HepG2 (cell line): ENCODE results near the gene ADAD2. TPM values are rescaled to one million over a fixed set of nuclear protein-coding genes. Genes with fewer than 3 reads are reported as not detected.

Experiments
- CBX1 ChIP-seq: IDR thresholded peaks from one replicate; pipeline ENCODE4 v1.6.1; 2016; ENCODE audit warnings: antibody characterized with exemption, low read depth
- HDAC1 ChIP-seq: sonication (generic); formaldehyde crosslinking; IDR thresholded peaks from 2 replicates; pipeline ENCODE4 v1.5.1; 2020; ENCODE audit warnings: mild to moderate bottlenecking, missing genetic modification reagents
- HMGA1 ChIP-seq: sonication (generic); formaldehyde crosslinking; conservative IDR thresholded peaks from 2 replicates; pipeline ENCODE4 v1.4.0; 2020; ENCODE audit warnings: missing genetic modification reagents
- ISX ChIP-seq: sonication (generic); formaldehyde crosslinking; conservative IDR thresholded peaks from 2 replicates; pipeline ENCODE4 v1.5.0; 2020; ENCODE audit warnings: missing genetic modification reagents
- KLF16 ChIP-seq, 2 experiments: sonication (generic) in 1 of 2; formaldehyde crosslinking in 1 of 2; IDR thresholded peaks; 2 replicates each; pipeline versions ENCODE4 v1.6.1 to v1.8.0; 2016 to 2023; ENCODE audit warnings: missing genetic modification reagents in 2 of 2, missing compliant biosample characterization in 1 of 2
- PRPF4 ChIP-seq: fragments of 200-400 bp; formaldehyde crosslinking; IDR thresholded peaks from 2 replicates; pipeline ENCODE4 v1.6.1; 2016; ENCODE audit warnings: low read length, low read depth; ENCODE audit not compliant: poor library complexity, severe bottlenecking
- SRSF4 ChIP-seq: fragments of 200-400 bp; formaldehyde crosslinking; IDR thresholded peaks from one replicate; pipeline ENCODE4 v1.6.1; 2018; ENCODE audit warnings: mild to moderate bottlenecking, low read depth, low read length, moderate library complexity; ENCODE audit not compliant: poor library complexity, severe bottlenecking
- ZMYM2 ChIP-seq: sonication (generic); formaldehyde crosslinking; IDR thresholded peaks from 2 replicates; pipeline ENCODE4 v1.8.0; 2022; ENCODE audit warnings: mild to moderate bottlenecking, missing genetic modification reagents
- ZNF468 ChIP-seq: sonication (generic); formaldehyde crosslinking; IDR thresholded peaks from 2 replicates; pipeline ENCODE4 v1.8.0; 2022; ENCODE audit warnings: mild to moderate bottlenecking, moderate library complexity, missing genetic modification reagents
- polyA plus RNA-seq, 8 experiments: library from polyadenylated mRNA; depleted of rRNA in 3 of 8; stranded (reverse) in 7 of 8; unstranded in 1 of 8; fragments of >200 nt; fragmentation: Illumina TruSeq in 4 of 8; extraction: Trizol in 4 of 8; gene quantifications; 2 replicates each; pipeline versions ENCODE4 v1.2.1 to v1.2.3, GENCODE V29; 2011 to 2016; ENCODE audit warnings: low read depth in 4 of 8, missing spikeins in 1 of 8, mixed read lengths in 1 of 8; ENCODE audit not compliant: insufficient read depth in 1 of 8
- total RNA-seq, 5 experiments: library from RNA; depleted of rRNA; stranded (reverse); fragments of >200 nt; fragmentation: Illumina TruSeq; extraction: Trizol; gene quantifications; 2 replicates each; pipeline ENCODE4 v1.2.3, GENCODE V29; 2016; ENCODE audit warnings: low read depth in 1 of 5
- TF ChIP-seq, protein P1 (sequence below), 2 experiments: sonication (generic) in 1 of 2; formaldehyde crosslinking in 1 of 2; IDR thresholded peaks; 2 replicates each; pipeline versions ENCODE4 v1.6.1 to v1.9.0; 2014 to 2022; ENCODE audit warnings: antibody characterized with exemption in 1 of 2, borderline replicate concordance in 1 of 2, inconsistent platforms in 1 of 2, low read depth in 1 of 2, missing genetic modification reagents in 1 of 2
- TF ChIP-seq, protein P2 (sequence below): sonication (generic); formaldehyde crosslinking; IDR thresholded peaks from 2 replicates; pipeline ENCODE4 v1.5.0; 2020; ENCODE audit warnings: mild to moderate bottlenecking, low read depth, missing genetic modification reagents, borderline replicate concordance
- TF ChIP-seq, protein P3 (sequence below): sonication (generic); formaldehyde crosslinking; IDR thresholded peaks from 2 replicates; pipeline ENCODE4 v1.9.0; 2021; ENCODE audit warnings: missing genetic modification reagents, mild to moderate bottlenecking, borderline replicate concordance
- TF ChIP-seq, protein P4 (sequence below): sonication (generic); formaldehyde crosslinking; IDR thresholded peaks from 2 replicates; pipeline ENCODE4 v1.4.0; 2020; ENCODE audit warnings: mild to moderate bottlenecking, low read depth, missing genetic modification reagents
- TF ChIP-seq, protein P5 (sequence below): sonication (generic); formaldehyde crosslinking; IDR thresholded peaks from 2 replicates; pipeline ENCODE4 v1.4.0; 2020; ENCODE audit warnings: mild to moderate bottlenecking, missing genetic modification reagents
- TF ChIP-seq, protein P6 (sequence below): sonication (generic); formaldehyde crosslinking; conservative IDR thresholded peaks from 2 replicates; pipeline ENCODE4 v1.4.0; 2020; ENCODE audit warnings: missing genetic modification reagents

Gene ADAD2
- total and polyA plus RNA-seq, 2 of the 13 experiments (the other 11 are each of a cell fraction or from before 2014, with no cell fraction given), result not detected

DNA sequence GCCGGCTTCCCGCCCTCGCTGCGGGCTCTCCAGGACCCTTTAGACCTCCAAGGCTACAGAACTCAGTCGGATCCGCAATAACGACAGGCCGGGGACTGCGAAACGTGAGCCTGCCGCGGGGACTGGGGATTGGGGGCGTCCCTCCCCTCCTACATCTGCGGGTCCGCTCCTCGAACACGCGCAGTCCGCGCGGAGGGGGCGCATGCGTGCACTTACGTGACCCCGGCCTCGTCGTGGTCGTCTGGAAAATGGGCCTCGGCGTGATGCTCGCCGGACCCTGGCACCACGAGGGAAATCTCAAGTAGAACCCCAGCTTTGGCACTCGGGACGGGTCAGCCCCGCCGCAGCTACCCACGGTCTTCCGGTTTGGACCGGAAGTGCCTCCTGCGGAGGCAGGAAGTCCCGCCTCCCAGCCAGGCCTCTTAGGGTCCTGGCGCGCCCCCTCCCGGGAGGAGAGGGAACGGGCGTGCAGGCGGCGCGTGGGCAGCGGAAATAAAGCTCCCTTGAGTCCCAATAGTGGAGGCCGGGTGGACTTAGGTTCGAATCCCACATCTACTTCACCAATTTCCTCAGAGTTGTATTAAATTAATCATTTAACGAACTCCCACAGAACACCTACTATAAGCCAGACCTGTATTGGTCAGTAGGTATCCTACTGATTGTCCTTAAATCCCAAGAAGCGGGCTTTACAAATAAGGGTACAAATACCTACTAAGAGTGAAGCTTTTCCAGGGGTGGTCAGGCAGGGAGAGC lies 4.1 kb upstream of the ADAD2 start, which contains the start of gene TAF1C (continued):
- TF ChIP-seq CBX1 (peak; percentile 72), ZNF468 (CRISPR knock-in tag) (no peak), HMGA1 (CRISPR knock-in tag) (no peak), ZMYM2 (CRISPR knock-in tag) (peak; percentile 96), SRSF4 (no peak), ISX (CRISPR knock-in tag) (peak; percentile 88; the same call in 1 of the 2 replicates), PRPF4 (no peak), HDAC1 (CRISPR knock-in tag) (peak; percentile 91), KLF16 (CRISPR knock-in tag; IDR thresholded peaks at IDR 0.05) (peak in 1 of 2 experiments; percentile 97; a peak in 2 of 4 replicates)
- TF ChIP-seq, protein P1, sequence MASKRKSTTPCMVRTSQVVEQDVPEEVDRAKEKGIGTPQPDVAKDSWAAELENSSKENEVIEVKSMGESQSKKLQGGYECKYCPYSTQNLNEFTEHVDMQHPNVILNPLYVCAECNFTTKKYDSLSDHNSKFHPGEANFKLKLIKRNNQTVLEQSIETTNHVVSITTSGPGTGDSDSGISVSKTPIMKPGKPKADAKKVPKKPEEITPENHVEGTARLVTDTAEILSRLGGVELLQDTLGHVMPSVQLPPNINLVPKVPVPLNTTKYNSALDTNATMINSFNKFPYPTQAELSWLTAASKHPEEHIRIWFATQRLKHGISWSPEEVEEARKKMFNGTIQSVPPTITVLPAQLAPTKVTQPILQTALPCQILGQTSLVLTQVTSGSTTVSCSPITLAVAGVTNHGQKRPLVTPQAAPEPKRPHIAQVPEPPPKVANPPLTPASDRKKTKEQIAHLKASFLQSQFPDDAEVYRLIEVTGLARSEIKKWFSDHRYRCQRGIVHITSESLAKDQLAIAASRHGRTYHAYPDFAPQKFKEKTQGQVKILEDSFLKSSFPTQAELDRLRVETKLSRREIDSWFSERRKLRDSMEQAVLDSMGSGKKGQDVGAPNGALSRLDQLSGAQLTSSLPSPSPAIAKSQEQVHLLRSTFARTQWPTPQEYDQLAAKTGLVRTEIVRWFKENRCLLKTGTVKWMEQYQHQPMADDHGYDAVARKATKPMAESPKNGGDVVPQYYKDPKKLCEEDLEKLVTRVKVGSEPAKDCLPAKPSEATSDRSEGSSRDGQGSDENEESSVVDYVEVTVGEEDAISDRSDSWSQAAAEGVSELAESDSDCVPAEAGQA (IDR thresholded peaks at IDR 0.05; ENCODE audit: low read depth), result peak; percentile 73
- TF ChIP-seq, protein P1 (CRISPR knock-in tag; IDR thresholded peaks at IDR 0.05; ENCODE audit: borderline replicate concordance), result 0 out of 2 replicates have a peak, but pooled peaks have one; percentile 44
- TF ChIP-seq, protein P2, sequence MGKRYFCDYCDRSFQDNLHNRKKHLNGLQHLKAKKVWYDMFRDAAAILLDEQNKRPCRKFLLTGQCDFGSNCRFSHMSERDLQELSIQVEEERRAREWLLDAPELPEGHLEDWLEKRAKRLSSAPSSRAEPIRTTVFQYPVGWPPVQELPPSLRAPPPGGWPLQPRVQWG (CRISPR knock-in tag), result no peak
- TF ChIP-seq, protein P3, sequence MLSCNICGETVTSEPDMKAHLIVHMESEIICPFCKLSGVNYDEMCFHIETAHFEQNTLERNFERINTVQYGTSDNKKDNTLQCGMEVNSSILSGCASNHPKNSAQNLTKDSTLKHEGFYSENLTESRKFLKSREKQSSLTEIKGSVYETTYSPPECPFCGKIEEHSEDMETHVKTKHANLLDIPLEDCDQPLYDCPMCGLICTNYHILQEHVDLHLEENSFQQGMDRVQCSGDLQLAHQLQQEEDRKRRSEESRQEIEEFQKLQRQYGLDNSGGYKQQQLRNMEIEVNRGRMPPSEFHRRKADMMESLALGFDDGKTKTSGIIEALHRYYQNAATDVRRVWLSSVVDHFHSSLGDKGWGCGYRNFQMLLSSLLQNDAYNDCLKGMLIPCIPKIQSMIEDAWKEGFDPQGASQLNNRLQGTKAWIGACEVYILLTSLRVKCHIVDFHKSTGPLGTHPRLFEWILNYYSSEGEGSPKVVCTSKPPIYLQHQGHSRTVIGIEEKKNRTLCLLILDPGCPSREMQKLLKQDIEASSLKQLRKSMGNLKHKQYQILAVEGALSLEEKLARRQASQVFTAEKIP, result no peak
- TF ChIP-seq, protein P4, sequence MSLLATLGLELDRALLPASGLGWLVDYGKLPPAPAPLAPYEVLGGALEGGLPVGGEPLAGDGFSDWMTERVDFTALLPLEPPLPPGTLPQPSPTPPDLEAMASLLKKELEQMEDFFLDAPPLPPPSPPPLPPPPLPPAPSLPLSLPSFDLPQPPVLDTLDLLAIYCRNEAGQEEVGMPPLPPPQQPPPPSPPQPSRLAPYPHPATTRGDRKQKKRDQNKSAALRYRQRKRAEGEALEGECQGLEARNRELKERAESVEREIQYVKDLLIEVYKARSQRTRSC (CRISPR knock-in tag), result no peak
- TF ChIP-seq, protein P5, sequence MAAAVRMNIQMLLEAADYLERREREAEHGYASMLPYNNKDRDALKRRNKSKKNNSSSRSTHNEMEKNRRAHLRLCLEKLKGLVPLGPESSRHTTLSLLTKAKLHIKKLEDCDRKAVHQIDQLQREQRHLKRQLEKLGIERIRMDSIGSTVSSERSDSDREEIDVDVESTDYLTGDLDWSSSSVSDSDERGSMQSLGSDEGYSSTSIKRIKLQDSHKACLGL, result peak; percentile 85; the same call in 1 of the 2 replicates
- TF ChIP-seq, protein P6, sequence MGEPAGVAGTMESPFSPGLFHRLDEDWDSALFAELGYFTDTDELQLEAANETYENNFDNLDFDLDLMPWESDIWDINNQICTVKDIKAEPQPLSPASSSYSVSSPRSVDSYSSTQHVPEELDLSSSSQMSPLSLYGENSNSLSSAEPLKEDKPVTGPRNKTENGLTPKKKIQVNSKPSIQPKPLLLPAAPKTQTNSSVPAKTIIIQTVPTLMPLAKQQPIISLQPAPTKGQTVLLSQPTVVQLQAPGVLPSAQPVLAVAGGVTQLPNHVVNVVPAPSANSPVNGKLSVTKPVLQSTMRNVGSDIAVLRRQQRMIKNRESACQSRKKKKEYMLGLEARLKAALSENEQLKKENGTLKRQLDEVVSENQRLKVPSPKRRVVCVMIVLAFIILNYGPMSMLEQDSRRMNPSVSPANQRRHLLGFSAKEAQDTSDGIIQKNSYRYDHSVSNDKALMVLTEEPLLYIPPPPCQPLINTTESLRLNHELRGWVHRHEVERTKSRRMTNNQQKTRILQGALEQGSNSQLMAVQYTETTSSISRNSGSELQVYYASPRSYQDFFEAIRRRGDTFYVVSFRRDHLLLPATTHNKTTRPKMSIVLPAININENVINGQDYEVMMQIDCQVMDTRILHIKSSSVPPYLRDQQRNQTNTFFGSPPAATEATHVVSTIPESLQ (CRISPR knock-in tag), result no peak
